Stimulated activated naive CD8-positive, alpha-beta T cell treated with anti-CD3 and anti-CD28 coated beads, Interleukin-15, Interleukin-2, amounts not matched to agents 100 ng/mL and 50 ng/mL, for 24 hours (primary cell): ENCODE measurements around the gene ISYNA1.

Source experiments
- H3K27ac Mint-ChIP-seq: one replicate; pipeline ENCODE4 v1.8.0; 2021; ENCODE audit warnings: mild to moderate bottlenecking, mixed read lengths
- H3K27me3 Mint-ChIP-seq: one replicate; pipeline ENCODE4 v1.8.0; 2021; ENCODE audit warnings: mixed read lengths
- H3K36me3 Mint-ChIP-seq: one replicate; pipeline ENCODE4 v1.8.0; 2021; ENCODE audit warnings: low read depth, mixed read lengths
- H3K4me1 Mint-ChIP-seq: one replicate; pipeline ENCODE4 v1.8.0; 2021; ENCODE audit warnings: low read depth, mixed read lengths
- H3K4me3 Mint-ChIP-seq: one replicate; pipeline ENCODE4 v1.8.0; 2021; ENCODE audit warnings: mild to moderate bottlenecking, mixed read lengths
- H3K9me3 Mint-ChIP-seq: one replicate; pipeline ENCODE4 v1.8.0; 2021; ENCODE audit warnings: mixed read lengths

Gene ISYNA1

GRCh38 chr19:18473706-18474087 is 35.8 kb upstream of the ISYNA1 start:
- peaks cover 47% of the 10 kb centered on the region for H3K4me1 Mint-ChIP-seq
- H3K27ac Mint-ChIP-seq: no peak overlapping the region
- no peaks in the 10 kb centered on the region for H3K9me3 Mint-ChIP-seq
- peaks cover 11% of the 10 kb centered on the region for H3K36me3 Mint-ChIP-seq
- H3K4me3 Mint-ChIP-seq: no peak overlapping the region
- H3K27me3 Mint-ChIP-seq: no peaks in the 10 kb centered on the region

- Mint-ChIP-seq H3K27me3 (no peaks in the 10 kb centered on the region), H3K9me3 (no peaks in the 10 kb centered on the region), H3K4me3 (no peak overlapping the region), H3K36me3 (peaks cover 11% of the 10 kb centered on the region), H3K4me1 (peaks cover 43% of the 10 kb centered on the region), H3K27ac (peak overlapping the region; percentile 28)
Measured at GRCh38 chr19:18473003-18473705, 35.2 kb upstream of the ISYNA1 start.

GRCh38 chr19:18470787-18471186 is 32.9 kb upstream of the ISYNA1 start:
- H3K27ac Mint-ChIP-seq: no peak overlapping the region
- H3K9me3 Mint-ChIP-seq: no peaks in the 10 kb centered on the region
- H3K4me1 Mint-ChIP-seq: peaks cover 25% of the 10 kb centered on the region
- H3K36me3 Mint-ChIP-seq: peaks cover 6% of the 10 kb centered on the region
- no peaks in the 10 kb centered on the region for H3K27me3 Mint-ChIP-seq
- no peak overlapping the region for H3K4me3 Mint-ChIP-seq

- Mint-ChIP-seq H3K9me3 (no peaks in the 10 kb centered on the region), H3K27ac (no peak overlapping the region)
Measured at GRCh38 chr19:18469069-18469846, 31.3 kb upstream of the ISYNA1 start.

GRCh38 chr19:18468517-18468916 is 30.6 kb upstream of the ISYNA1 start:
- H3K36me3 Mint-ChIP-seq: peaks cover 11% of the 10 kb centered on the region
- no peaks in the 10 kb centered on the region for H3K9me3 Mint-ChIP-seq
- H3K4me1 Mint-ChIP-seq: peaks cover 5% of the 10 kb centered on the region
- no peak overlapping the region for H3K4me3 Mint-ChIP-seq
- H3K27me3 Mint-ChIP-seq: no peaks in the 10 kb centered on the region
- H3K27ac Mint-ChIP-seq: no peak overlapping the region

More at GRCh38 chr19:18469069-18469846, 31.3 kb upstream of the ISYNA1 start:
- Mint-ChIP-seq H3K4me1 (peaks cover 10% of the 10 kb centered on the region), H3K36me3 (peaks cover 7% of the 10 kb centered on the region), H3K27me3 (no peaks in the 10 kb centered on the region), H3K4me3 (no peak overlapping the region)

- Mint-ChIP-seq H3K27ac (no peak overlapping the region), H3K4me1 (peaks cover 5% of the 10 kb centered on the region), H3K36me3 (peaks cover 11% of the 10 kb centered on the region), H3K4me3 (no peak overlapping the region), H3K27me3 (no peaks in the 10 kb centered on the region), H3K9me3 (no peaks in the 10 kb centered on the region)
Measured at GRCh38 chr19:18467978-18468377, 30.0 kb upstream of the ISYNA1 start.

GRCh38 chr19:18466354-18466753 is 28.4 kb upstream of the ISYNA1 start:
- Mint-ChIP-seq H3K27me3 (no peaks in the 10 kb centered on the region), H3K27ac (no peak overlapping the region), H3K36me3 (peaks cover 11% of the 10 kb centered on the region)

GRCh38 chr19:18465964-18466339 is 28.0 kb upstream of the ISYNA1 start:
- Mint-ChIP-seq H3K4me3 (no peak overlapping the region), H3K9me3 (no peaks in the 10 kb centered on the region), H3K4me1 (peaks cover 5% of the 10 kb centered on the region), H3K36me3 (peaks cover 11% of the 10 kb centered on the region), H3K27ac (no peak overlapping the region), H3K27me3 (no peaks in the 10 kb centered on the region)

More at GRCh38 chr19:18466354-18466753, 28.4 kb upstream of the ISYNA1 start:
- no peak overlapping the region for H3K4me3 Mint-ChIP-seq
- no peaks in the 10 kb centered on the region for H3K9me3 Mint-ChIP-seq
- peaks cover 5% of the 10 kb centered on the region for H3K4me1 Mint-ChIP-seq

- Mint-ChIP-seq H3K9me3 (no peaks in the 10 kb centered on the region), H3K27me3 (no peaks in the 10 kb centered on the region), H3K36me3 (peaks cover 11% of the 10 kb centered on the region), H3K4me1 (peaks cover 5% of the 10 kb centered on the region), H3K27ac (no peak overlapping the region), H3K4me3 (no peak overlapping the region)
Measured at GRCh38 chr19:18465214-18465963, 27.5 kb upstream of the ISYNA1 start.

GRCh38 chr19:18464646-18465045 is 26.7 kb upstream of the ISYNA1 start:
- no peaks in the 10 kb centered on the region for H3K27me3 Mint-ChIP-seq
- H3K9me3 Mint-ChIP-seq: no peaks in the 10 kb centered on the region
- H3K27ac Mint-ChIP-seq: peak overlapping the region; percentile 31
- peaks cover 5% of the 10 kb centered on the region for H3K4me1 Mint-ChIP-seq
- no peak overlapping the region for H3K4me3 Mint-ChIP-seq
- H3K36me3 Mint-ChIP-seq: peaks cover 11% of the 10 kb centered on the region

GRCh38 chr19:18461471-18461870 is 23.5 kb upstream of the ISYNA1 start:
- Mint-ChIP-seq H3K4me1 (no peaks in the 10 kb centered on the region), H3K27me3 (no peaks in the 10 kb centered on the region), H3K27ac (no peak overlapping the region), H3K9me3 (no peaks in the 10 kb centered on the region), H3K4me3 (no peak overlapping the region), H3K36me3 (peaks cover 16% of the 10 kb centered on the region)

GRCh38 chr19:18460900-18461299 is 23.0 kb upstream of the ISYNA1 start:
- H3K4me3 Mint-ChIP-seq: no peak overlapping the region
- no peaks in the 10 kb centered on the region for H3K27me3 Mint-ChIP-seq
- H3K27ac Mint-ChIP-seq: no peak overlapping the region
- H3K9me3 Mint-ChIP-seq: no peaks in the 10 kb centered on the region
- peaks cover 21% of the 10 kb centered on the region for H3K36me3 Mint-ChIP-seq
- H3K4me1 Mint-ChIP-seq: no peaks in the 10 kb centered on the region

- Mint-ChIP-seq H3K4me3 (no peak overlapping the region), H3K36me3 (peaks cover 11% of the 10 kb centered on the region), H3K4me1 (no peaks in the 10 kb centered on the region), H3K27ac (no peak overlapping the region), H3K9me3 (no peaks in the 10 kb centered on the region), H3K27me3 (no peaks in the 10 kb centered on the region)
Measured at GRCh38 chr19:18457483-18458331, 19.8 kb upstream of the ISYNA1 start.

- peaks cover 11% of the 10 kb centered on the region for H3K36me3 Mint-ChIP-seq
- no peak overlapping the region for H3K27ac Mint-ChIP-seq
- no peaks in the 10 kb centered on the region for H3K9me3 Mint-ChIP-seq
- no peaks in the 10 kb centered on the region for H3K4me1 Mint-ChIP-seq
- H3K27me3 Mint-ChIP-seq: no peaks in the 10 kb centered on the region
- H3K4me3 Mint-ChIP-seq: no peak overlapping the region
Measured at GRCh38 chr19:18456974-18457373, 19.0 kb upstream of the ISYNA1 start.
